ENCODE data around the gene ZFPM1. TPM values are rescaled to one million over a fixed set of nuclear protein-coding genes. Genes with fewer than 3 reads are reported as not detected.
A peak's percentile ranks its signal among the peaks of the same experiment; 100 is the strongest.

ZFPM1 gene
- 5.9 TPM for polyA plus RNA-seq (2013, experiment 1 of 2)
- 4.7 TPM for polyA plus RNA-seq (2013, experiment 2 of 2)

DNA sequence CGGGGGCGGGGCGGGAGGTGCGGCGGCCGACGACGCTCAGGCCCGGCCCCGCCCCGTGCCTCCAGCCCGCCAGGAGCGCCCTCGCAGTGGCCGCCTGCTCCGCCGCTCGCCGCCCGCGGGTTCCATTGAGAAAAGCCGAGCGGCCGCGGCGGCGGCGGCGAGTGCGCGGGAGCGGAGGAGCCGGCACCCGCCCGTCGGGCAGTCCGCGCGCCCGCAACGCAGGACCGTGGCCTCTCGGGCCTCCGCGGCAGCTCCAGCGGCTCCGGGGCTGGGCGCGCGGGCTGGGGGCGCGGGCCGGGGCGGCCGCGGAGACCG, at the start of gene ZFPM1:
ZFPM1 (plus strand) TSS at position 64 of the 315 bp plus-strand sequence. CDS start 359 bp downstream, outside the sequence.
- Histone ChIP-seq H3K4me1 (ENCODE audit: control insufficient read depth, insufficient read depth, low read length, poor library complexity, severe bottlenecking) (peaks cover 17% of the 10 kb centered on the region), H3K27ac (ENCODE audit: low read depth, low read length, severe bottlenecking) (peak within 1 kb of the TSS; percentile 62)
- WGBS, 2 experiments (ENCODE audit: insufficient coverage in 2 of 2), result 0 to 1% methylated on average over 36 to 54 of the region's 57 CpGs

DNA sequence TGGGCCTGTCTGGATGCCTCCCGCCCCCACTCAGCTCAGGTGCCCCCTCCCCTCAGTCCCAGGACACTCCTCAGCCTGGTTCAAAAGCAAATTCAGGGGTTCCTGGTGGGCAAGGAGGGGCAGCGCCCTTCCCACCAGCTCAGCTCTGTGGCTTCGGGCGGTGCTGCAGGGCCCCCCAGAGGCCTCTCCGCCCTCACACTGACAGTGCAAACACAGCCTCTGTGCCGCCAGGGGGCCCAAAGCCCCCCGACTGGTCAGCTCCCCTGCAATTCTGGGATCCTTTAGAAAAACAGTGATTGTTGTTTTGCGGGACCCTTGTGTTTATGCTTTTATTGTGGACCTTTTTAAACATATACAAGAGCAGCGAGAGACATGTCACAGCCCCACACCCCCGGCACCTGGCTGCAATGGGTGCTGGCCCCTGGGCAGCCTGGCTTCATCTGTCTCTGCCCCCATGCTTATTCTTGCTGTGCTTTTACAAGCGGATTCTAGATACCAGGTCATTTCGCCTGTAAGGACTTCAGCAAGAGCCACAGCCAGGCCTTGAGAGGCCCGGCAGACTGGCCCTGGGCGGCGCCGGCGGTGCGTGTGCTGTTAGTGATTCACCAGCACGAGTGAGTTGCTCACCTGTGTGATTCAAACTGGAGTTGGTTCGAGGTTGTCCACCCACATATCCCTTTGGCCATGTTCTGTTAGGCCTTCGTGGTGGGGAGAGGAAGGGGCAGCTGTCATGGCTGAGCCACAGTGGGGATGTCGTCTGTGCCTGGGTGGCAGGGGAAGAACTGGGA, 49.1 kb upstream of the ZFPM1 start:
- no peaks in the 10 kb centered on the region for H3K36me3 ChIP-seq (ENCODE audit: control insufficient read depth, insufficient read depth, low read length)

More for the DNA sequence above, at the start of gene ZFPM1:
- Histone ChIP-seq H3K4me3 (ENCODE audit: extremely low read depth, insufficient read depth, low read length, poor library complexity, severe bottlenecking) (peak within 1 kb of the TSS; percentile 70), H3K36me3 (ENCODE audit: control insufficient read depth, insufficient read depth, low read length) (peaks cover 6% of the 10 kb centered on the region), H3K9me3 (ENCODE audit: control insufficient read depth, low read length) (no peaks in the 10 kb centered on the region)

DNA sequence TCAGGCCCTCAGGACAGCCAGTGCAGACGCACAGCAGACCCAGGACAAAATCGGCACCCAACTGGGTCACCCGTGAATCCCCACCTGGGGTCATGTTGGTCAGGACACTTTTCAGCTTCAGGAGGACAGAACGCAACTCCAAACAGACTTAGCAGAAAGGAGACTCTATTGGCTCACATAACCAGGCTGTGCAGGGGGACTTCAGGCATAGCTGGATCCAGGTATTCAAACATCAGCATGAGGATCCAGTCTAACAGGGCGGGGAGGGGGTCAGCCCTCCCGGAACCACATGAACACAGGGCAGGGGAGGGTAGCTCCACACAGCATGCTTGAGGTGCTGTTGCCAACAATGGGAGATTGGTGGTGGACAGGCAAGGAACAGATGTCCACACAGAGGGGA, 48.3 kb upstream of the ZFPM1 start:
- no peak overlapping the region for H3K27ac ChIP-seq (ENCODE audit: low read depth, low read length, severe bottlenecking)
- no peaks in the 10 kb centered on the region for H3K9me3 ChIP-seq (ENCODE audit: control insufficient read depth, low read length)
- no peaks in the 10 kb centered on the region for H3K36me3 ChIP-seq (ENCODE audit: control insufficient read depth, insufficient read depth, low read length)
- no peak overlapping the region for H3K4me3 ChIP-seq (ENCODE audit: extremely low read depth, insufficient read depth, low read length, poor library complexity, severe bottlenecking)
- WGBS, 2 experiments (ENCODE audit: insufficient coverage in 2 of 2), result 76 to 81% methylated on average over 4 to 6 of the region's 6 CpGs
- no peaks in the 10 kb centered on the region for H3K4me1 ChIP-seq (ENCODE audit: control insufficient read depth, insufficient read depth, low read length, poor library complexity, severe bottlenecking)

More for the DNA sequence above, 49.1 kb upstream of the ZFPM1 start:
- Histone ChIP-seq H3K9me3 (ENCODE audit: control insufficient read depth, low read length) (no peaks in the 10 kb centered on the region), H3K4me1 (ENCODE audit: control insufficient read depth, insufficient read depth, low read length, poor library complexity, severe bottlenecking) (no peaks in the 10 kb centered on the region), H3K27ac (ENCODE audit: low read depth, low read length, severe bottlenecking) (no peak overlapping the region), H3K4me3 (ENCODE audit: extremely low read depth, insufficient read depth, low read length, poor library complexity, severe bottlenecking) (no peak overlapping the region)
- WGBS, 2 experiments (ENCODE audit: insufficient coverage in 2 of 2), result 89 to 90% methylated on average over 15 to 18 of the region's 22 CpGs

DNA sequence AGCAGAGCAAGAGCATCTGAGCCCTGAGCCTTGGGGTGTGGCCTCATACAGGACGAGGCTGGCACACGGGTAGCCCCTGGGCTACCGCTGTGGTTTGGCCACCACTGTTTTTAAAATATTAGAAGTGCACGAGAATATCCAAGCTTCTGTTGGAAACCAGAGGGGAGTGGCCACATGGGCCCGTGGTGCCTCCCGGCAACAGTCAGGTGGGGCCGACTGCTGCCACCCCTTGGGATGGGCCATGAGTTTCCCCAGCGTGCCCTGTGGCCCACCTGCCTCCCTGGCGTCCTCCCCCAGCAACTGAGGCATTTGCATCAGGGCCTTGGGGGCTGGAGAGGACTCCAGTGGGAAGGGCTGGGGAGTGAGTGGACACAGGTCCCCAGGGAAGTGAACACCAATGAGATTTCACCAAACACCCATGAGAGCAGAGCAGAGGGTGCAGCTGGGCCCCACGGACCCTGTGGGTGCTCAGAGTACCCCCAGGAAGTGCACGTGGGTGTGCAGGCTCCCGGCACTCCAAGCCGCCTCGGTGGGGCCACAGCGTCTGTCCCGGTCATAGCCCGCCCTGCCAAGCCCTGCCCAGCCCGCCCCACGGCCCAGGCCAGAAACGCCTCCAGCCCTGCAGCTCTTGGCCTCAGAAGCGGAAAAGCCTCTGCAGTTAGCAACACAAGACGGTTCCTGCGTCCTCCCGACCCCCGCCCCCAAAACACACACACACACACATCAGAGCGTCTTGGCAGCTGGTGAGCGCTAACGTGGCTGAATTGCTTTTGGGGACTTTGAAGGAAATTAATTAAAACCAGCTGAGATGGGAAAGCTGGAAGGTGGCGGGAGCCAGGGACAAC, 47.6 kb upstream of the ZFPM1 start:
- WGBS, 2 experiments (ENCODE audit: insufficient coverage in 2 of 2), result 88 to 92% methylated on average over 15 to 21 of the region's 29 CpGs
- Histone ChIP-seq H3K27ac (ENCODE audit: low read depth, low read length, severe bottlenecking) (no peak overlapping the region), H3K9me3 (ENCODE audit: control insufficient read depth, low read length) (no peaks in the 10 kb centered on the region)

DNA sequence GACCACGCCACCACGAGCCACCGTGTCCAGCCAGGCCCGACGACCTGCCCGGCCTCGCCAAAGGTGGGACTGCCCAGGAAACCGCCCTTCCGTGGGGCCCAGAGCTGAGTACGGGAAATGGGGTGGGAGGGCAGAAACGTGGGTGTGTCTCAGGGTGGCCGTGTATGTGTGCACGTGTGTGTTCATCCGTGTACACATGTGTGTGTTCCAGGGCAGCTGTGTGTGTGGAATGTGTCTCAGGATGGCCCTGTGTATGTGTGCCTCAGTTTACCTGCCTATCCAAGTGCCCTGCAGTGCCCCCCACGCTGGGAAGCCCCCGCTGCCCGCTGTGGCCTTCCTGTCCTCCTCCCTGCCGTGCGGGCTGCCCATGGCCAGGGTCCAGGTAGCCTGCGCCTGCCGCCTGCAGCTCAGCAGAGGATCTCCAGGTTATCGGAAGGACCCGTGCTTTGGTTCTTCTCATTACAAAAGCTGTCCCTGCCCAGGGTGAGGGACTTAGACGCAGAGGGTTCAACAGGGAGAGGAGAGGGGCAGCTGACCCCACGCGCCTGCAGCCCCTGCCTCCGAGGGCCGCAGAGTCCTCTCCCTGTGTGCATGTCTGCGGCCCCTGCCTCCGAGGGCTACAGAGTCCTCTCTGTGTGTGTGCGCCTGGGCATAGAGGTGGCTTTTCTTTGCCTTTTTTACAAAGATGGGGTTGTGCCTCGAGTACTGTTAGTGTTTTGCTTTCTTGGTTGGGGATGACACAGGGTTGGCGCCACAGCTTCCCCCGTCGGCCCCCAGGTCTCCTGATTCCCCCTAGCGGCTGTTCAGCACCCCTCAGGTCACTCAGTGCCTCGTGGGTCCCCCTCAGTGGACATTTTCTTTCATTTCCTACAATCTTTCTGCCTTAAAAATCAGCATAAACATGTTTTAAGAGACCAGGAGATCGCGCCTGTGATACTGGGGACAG, 46.7 kb upstream of the ZFPM1 start:
- no peaks in the 10 kb centered on the region for H3K4me1 ChIP-seq (ENCODE audit: control insufficient read depth, insufficient read depth, low read length, poor library complexity, severe bottlenecking)
- 90 to 91% methylated on average over 35 to 37 of the region's 39 CpGs for WGBS, 2 experiments (ENCODE audit: insufficient coverage in 2 of 2)
- H3K36me3 ChIP-seq (ENCODE audit: control insufficient read depth, insufficient read depth, low read length), result no peaks in the 10 kb centered on the region
- no peak overlapping the region for H3K27ac ChIP-seq (ENCODE audit: low read depth, low read length, severe bottlenecking)
- no peaks in the 10 kb centered on the region for H3K9me3 ChIP-seq (ENCODE audit: control insufficient read depth, low read length)
- H3K4me3 ChIP-seq (ENCODE audit: extremely low read depth, insufficient read depth, low read length, poor library complexity, severe bottlenecking), result no peak overlapping the region

More for the DNA sequence above, 47.6 kb upstream of the ZFPM1 start:
- no peak overlapping the region for H3K4me3 ChIP-seq (ENCODE audit: extremely low read depth, insufficient read depth, low read length, poor library complexity, severe bottlenecking)
- H3K36me3 ChIP-seq (ENCODE audit: control insufficient read depth, insufficient read depth, low read length), result no peaks in the 10 kb centered on the region
- no peaks in the 10 kb centered on the region for H3K4me1 ChIP-seq (ENCODE audit: control insufficient read depth, insufficient read depth, low read length, poor library complexity, severe bottlenecking)

DNA sequence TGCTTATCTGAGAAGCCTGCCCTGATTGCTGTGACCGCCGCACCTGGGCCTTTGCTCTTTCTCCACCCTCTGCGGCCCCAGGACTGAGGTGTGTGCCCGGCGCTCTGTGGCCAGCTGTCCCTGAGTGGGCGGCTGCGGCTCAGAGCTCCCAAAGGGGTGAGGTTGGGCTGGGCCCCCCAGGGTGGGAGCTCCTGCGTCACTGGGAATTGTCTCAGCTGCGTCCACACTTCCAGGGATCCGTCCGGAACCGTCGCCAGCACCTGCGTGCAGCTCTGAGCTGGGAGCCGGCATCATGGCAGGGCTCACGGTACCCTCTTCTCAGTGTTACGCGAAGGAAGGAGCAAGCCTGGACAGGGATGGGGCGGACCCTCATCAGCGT, 46.0 kb upstream of the ZFPM1 start:
- H3K4me3 ChIP-seq (ENCODE audit: extremely low read depth, insufficient read depth, low read length, poor library complexity, severe bottlenecking), result no peak overlapping the region
- 93 to 94% methylated on average over 20 of the region's 20 CpGs for WGBS, 2 experiments (ENCODE audit: insufficient coverage in 2 of 2)
- no peaks in the 10 kb centered on the region for H3K36me3 ChIP-seq (ENCODE audit: control insufficient read depth, insufficient read depth, low read length)
- H3K27ac ChIP-seq (ENCODE audit: low read depth, low read length, severe bottlenecking), result no peak overlapping the region
- H3K9me3 ChIP-seq (ENCODE audit: control insufficient read depth, low read length), result no peaks in the 10 kb centered on the region
- no peaks in the 10 kb centered on the region for H3K4me1 ChIP-seq (ENCODE audit: control insufficient read depth, insufficient read depth, low read length, poor library complexity, severe bottlenecking)

DNA sequence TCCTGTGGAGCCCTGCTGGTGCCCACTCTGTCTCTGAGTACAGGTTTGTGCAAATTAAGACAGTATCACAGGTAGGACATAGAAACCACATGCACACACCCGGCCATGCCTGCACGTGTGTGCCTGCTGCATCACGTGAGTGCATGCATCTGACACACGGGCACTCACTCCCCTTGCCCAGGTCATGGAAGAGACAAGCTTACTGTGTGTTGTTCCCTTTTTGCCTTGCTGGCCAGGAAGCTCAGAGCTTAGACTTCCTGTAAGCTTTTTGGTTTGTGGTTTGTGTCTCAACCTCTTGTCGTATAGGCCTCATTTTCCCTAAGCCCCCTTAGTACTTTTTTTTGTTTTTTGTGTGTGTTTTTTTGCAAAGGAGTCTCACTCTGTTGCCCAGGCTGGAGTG, 45.3 kb upstream of the ZFPM1 start:
- Histone ChIP-seq H3K27ac (ENCODE audit: low read depth, low read length, severe bottlenecking) (no peak overlapping the region), H3K9me3 (ENCODE audit: control insufficient read depth, low read length) (no peaks in the 10 kb centered on the region), H3K4me3 (ENCODE audit: extremely low read depth, insufficient read depth, low read length, poor library complexity, severe bottlenecking) (no peak overlapping the region), H3K4me1 (ENCODE audit: control insufficient read depth, insufficient read depth, low read length, poor library complexity, severe bottlenecking) (no peaks in the 10 kb centered on the region), H3K36me3 (ENCODE audit: control insufficient read depth, insufficient read depth, low read length) (no peaks in the 10 kb centered on the region)
- 98% methylated on average over 4 of the region's 5 CpGs for WGBS, 2 experiments (ENCODE audit: insufficient coverage in 2 of 2)

DNA sequence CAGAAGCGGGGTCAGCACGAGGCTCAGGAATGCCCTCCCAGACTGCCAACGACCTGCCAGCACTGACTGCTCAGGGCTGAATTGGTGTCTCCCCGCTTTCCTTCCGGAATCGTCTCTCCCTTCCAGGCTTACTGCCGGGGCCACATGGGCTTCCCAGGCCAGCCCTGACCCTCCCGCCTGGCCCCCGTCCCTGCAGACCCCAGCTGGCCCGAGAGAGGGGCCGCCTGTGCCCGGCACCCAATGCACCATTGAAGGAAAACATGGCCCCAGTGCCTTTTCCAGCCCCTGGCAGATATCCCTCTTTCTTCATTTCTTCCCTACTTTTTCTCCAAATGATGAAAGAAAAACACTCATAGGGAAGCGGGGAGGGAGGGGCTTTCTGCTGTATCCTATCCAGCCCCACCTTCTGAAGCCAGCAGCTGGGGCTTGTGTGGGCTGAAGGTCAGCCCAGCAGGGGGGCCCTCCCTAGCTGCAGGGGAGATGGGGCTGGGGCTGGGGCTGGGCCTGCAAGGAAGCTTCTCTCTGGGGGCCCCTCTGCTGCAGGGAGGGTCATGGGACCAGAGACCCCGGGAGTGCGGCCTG, 44.4 kb upstream of the ZFPM1 start:
- H3K4me1 ChIP-seq (ENCODE audit: control insufficient read depth, insufficient read depth, low read length, poor library complexity, severe bottlenecking), result no peaks in the 10 kb centered on the region
- 85 to 91% methylated on average over 10 to 13 of the region's 15 CpGs for WGBS, 2 experiments (ENCODE audit: insufficient coverage in 2 of 2)

DNA sequence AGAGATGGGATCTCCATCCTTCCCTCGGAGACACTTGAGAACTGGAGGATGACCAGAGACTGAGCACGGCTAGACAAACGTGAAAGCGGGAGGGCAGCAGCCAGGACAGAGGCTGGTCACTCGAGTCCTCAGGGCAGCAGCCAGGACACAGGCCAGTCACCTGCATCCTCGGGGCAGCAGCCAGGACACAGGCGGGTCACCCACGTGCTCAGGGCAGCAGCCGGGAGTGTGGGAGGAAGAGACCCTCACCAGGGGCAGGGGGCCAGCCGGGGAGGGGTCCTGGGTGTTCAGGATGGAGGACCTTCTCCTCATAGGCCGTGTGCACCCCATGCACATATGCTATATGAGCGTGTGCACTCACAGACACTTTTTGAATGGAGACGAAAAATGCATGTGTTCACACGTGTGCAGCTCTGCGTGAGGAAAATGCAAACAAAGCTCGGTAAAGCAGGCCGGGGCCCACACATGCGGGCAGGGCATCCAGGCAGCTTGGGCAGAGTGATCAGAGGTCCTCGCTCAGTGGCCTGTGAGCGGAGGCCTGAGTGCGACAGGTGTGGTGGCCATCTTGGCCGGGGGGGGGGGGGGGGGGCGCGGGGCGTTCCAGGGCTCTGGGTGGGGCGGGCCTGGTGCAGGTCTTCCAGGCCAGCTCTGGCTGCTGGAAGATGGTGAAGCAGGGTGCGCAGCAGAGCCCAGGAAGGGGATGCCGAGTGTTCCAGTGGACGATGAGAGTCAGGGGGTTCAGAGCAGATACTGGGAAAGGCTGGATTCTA, 43.6 kb upstream of the ZFPM1 start:
- no peaks in the 10 kb centered on the region for H3K4me1 ChIP-seq (ENCODE audit: control insufficient read depth, insufficient read depth, low read length, poor library complexity, severe bottlenecking)
- H3K36me3 ChIP-seq (ENCODE audit: control insufficient read depth, insufficient read depth, low read length), result no peaks in the 10 kb centered on the region
- H3K27ac ChIP-seq (ENCODE audit: low read depth, low read length, severe bottlenecking), result no peak overlapping the region
- no peaks in the 10 kb centered on the region for H3K9me3 ChIP-seq (ENCODE audit: control insufficient read depth, low read length)
- 90 to 94% methylated on average over 22 to 28 of the region's 29 CpGs for WGBS, 2 experiments (ENCODE audit: insufficient coverage in 2 of 2)
- no peak overlapping the region for H3K4me3 ChIP-seq (ENCODE audit: extremely low read depth, insufficient read depth, low read length, poor library complexity, severe bottlenecking)

More for the DNA sequence above, 44.4 kb upstream of the ZFPM1 start:
- H3K27ac ChIP-seq (ENCODE audit: low read depth, low read length, severe bottlenecking), result no peak overlapping the region
- no peaks in the 10 kb centered on the region for H3K36me3 ChIP-seq (ENCODE audit: control insufficient read depth, insufficient read depth, low read length)
- no peaks in the 10 kb centered on the region for H3K9me3 ChIP-seq (ENCODE audit: control insufficient read depth, low read length)
- no peak overlapping the region for H3K4me3 ChIP-seq (ENCODE audit: extremely low read depth, insufficient read depth, low read length, poor library complexity, severe bottlenecking)

All from mesodermal cell (in vitro differentiated cells).